Fibroblast of lung (primary cell): Measurements from ENCODE around the gene SAP30BP. TPM values are rescaled to one million over a fixed set of nuclear protein-coding genes. Genes with fewer than 3 reads are reported as not detected.

Experiments used
- DNase-seq, 2 donors: peaks; one replicate each; pipeline versions ENCODE4 v3.0.0 to v3.0.0-alpha.2; 2010; ENCODE audit warnings: low read depth in 2 of 2
- H2AFZ ChIP-seq: 2 replicates; pipeline ENCODE4 v1.5.1; 2012; ENCODE audit warnings: low read length, control low read depth, inconsistent platforms
- H3K27ac ChIP-seq: 2 replicates; pipeline ENCODE4 v1.5.1; 2011; ENCODE audit warnings: low read length, control low read depth; ENCODE audit not compliant: insufficient read depth
- H3K27me3 ChIP-seq: 2 replicates; pipeline ENCODE4 v1.5.1; 2011; ENCODE audit warnings: mild to moderate bottlenecking, low read length; ENCODE audit not compliant: control insufficient read depth, insufficient read depth
- H3K36me3 ChIP-seq: 2 replicates; pipeline ENCODE4 v1.5.1; 2011; ENCODE audit warnings: low read length; ENCODE audit not compliant: control insufficient read depth, insufficient read depth
- H3K4me1 ChIP-seq: 2 replicates; pipeline ENCODE4 v1.5.1; 2011; ENCODE audit warnings: low read length; ENCODE audit not compliant: control insufficient read depth, insufficient read depth; ENCODE audit errors: extremely low read depth
- H3K4me2 ChIP-seq: 2 replicates; pipeline ENCODE4 v1.5.1; 2011; ENCODE audit warnings: low read length, control low read depth; ENCODE audit not compliant: insufficient read depth; ENCODE audit errors: extremely low read depth
- H3K4me3 ChIP-seq, 4 experiments: fragments of 200-600 bp in 1 of 4; sonication (generic) in 1 of 4; replicated peaks in 1 of 4; 2 replicates each; pipeline ENCODE4 v1.5.1; 2011 to 2016; ENCODE audit warnings: low read length in 4 of 4, low read depth in 3 of 4, mild to moderate bottlenecking in 3 of 4, control low read depth in 2 of 4, inconsistent platforms in 1 of 4, mixed read lengths in 1 of 4; ENCODE audit not compliant: insufficient read depth in 1 of 4; ENCODE audit errors: control extremely low read depth in 1 of 4
- H3K79me2 ChIP-seq: 2 replicates; pipeline ENCODE4 v1.5.1; 2012; ENCODE audit warnings: mild to moderate bottlenecking, low read length, inconsistent platforms; ENCODE audit not compliant: control insufficient read depth, insufficient read depth
- H3K9ac ChIP-seq: 2 replicates; pipeline ENCODE4 v1.5.1; 2011; ENCODE audit warnings: mild to moderate bottlenecking, low read length, control low read depth; ENCODE audit not compliant: insufficient read depth
- H3K9me3 ChIP-seq: 2 replicates; pipeline ENCODE4 v1.5.1; 2012; ENCODE audit warnings: low read depth, low read length; ENCODE audit not compliant: control insufficient read depth, insufficient read depth
- H4K20me1 ChIP-seq: 2 replicates; pipeline ENCODE4 v1.5.1; 2011; ENCODE audit warnings: low read length; ENCODE audit not compliant: control insufficient read depth, insufficient read depth; ENCODE audit errors: extremely low read depth
- EZH2 ChIP-seq: IDR thresholded peaks from 2 replicates; pipeline ENCODE4 v1.5.1; 2012; ENCODE audit warnings: low read length, control low read depth, mild to moderate bottlenecking; ENCODE audit errors: missing control alignments
- polyA plus RNA-seq, 2 donors: library from polyadenylated mRNA; depleted of rRNA in 1 of 2; stranded (reverse) in 1 of 2; unstranded in 1 of 2; fragments of >200 nt; gene quantifications; 2 replicates each; pipeline ENCODE4 v1.2.1, GENCODE V29; 2011 to 2012; ENCODE audit warnings: missing spikeins in 1 of 2
- total RNA-seq: library from RNA; depleted of rRNA; stranded (reverse); fragments of >200 nt; gene quantifications from 2 replicates; pipeline ENCODE4 v1.2.1, GENCODE V29; 2014
- TF ChIP-seq, protein P1 (sequence below), 2 donors: IDR thresholded peaks in 1 of 2; conservative IDR thresholded peaks in 1 of 2; 1 replicate in 1 of 2; 2 replicates in 1 of 2; pipeline ENCODE4 v1.5.1; 2011 to 2012; ENCODE audit warnings: low read length in 2 of 2, control low read depth in 1 of 2, inconsistent platforms in 1 of 2, low read depth in 1 of 2, mild to moderate bottlenecking in 1 of 2

The SAP30BP gene
- total and polyA plus RNA-seq, 2 donors (not counting 1 experiment from before 2014, with no cell fraction given): 43.9 to 61.0 TPM

DNA sequence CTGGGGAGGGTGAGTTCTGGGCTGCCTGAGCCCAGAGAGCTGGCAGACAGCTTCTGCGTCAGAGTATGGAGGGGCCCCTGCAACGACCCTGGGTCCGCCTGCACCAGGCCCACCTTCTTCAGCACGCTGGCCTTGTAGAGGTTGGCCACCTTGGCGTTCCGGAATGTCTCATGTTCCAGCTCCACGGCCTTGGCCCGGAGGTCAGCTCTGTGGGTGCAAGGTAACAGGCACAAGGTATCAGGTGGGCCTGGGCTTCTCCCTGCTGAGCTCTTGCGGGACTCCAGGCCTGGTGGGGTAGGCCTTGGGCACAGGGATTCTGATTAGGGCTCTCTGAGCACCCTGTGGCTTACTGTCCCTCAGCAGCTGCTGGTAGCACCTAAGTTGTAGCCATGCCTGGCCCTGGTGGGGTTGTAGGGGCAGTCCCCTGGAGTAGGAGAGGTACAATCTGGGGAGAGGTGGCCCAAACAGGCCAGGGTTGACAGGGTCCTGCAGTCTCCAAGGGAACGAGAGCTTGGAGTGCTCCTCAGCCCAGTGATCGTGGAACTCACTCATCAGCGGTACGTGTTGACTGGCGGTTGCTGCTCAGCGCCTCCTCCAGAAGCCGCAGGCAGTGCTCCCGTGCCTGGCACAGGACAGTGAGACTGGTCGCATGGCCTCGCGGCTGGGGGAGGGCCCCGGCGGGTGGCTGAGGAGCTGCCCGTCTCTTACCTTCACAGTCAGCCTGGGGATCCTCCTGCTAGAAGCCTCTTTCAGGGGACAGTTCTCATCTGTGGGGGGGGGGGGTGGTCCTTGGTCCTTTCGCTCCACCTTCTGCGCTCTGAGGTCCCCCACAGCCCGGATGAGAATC, 36.8 kb upstream of the SAP30BP start:
- TF ChIP-seq, protein P1, sequence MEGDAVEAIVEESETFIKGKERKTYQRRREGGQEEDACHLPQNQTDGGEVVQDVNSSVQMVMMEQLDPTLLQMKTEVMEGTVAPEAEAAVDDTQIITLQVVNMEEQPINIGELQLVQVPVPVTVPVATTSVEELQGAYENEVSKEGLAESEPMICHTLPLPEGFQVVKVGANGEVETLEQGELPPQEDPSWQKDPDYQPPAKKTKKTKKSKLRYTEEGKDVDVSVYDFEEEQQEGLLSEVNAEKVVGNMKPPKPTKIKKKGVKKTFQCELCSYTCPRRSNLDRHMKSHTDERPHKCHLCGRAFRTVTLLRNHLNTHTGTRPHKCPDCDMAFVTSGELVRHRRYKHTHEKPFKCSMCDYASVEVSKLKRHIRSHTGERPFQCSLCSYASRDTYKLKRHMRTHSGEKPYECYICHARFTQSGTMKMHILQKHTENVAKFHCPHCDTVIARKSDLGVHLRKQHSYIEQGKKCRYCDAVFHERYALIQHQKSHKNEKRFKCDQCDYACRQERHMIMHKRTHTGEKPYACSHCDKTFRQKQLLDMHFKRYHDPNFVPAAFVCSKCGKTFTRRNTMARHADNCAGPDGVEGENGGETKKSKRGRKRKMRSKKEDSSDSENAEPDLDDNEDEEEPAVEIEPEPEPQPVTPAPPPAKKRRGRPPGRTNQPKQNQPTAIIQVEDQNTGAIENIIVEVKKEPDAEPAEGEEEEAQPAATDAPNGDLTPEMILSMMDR (conservative IDR thresholded peaks at IDR 0.05 in 1 of 2, IDR thresholded peaks at IDR 0.05 in 1 of 2; ENCODE audit: low read depth in 1 of 2, low read length in 2 of 2): no peak
- no peak for TF ChIP-seq EZH2
- Histone ChIP-seq H3K9me3 (no peaks in the 10 kb centered on the region), H3K27me3 (no peaks in the 10 kb centered on the region), H2AFZ (no peak overlapping the region), H3K79me2 (no peaks in the 10 kb centered on the region), H3K4me1 (peaks cover 14% of the 10 kb centered on the region), H3K4me3 (no peak overlapping the region), H3K36me3 (no peaks in the 10 kb centered on the region), H3K4me2 (no peak overlapping the region), H3K27ac (no peak overlapping the region), H4K20me1 (no peaks in the 10 kb centered on the region), H3K9ac (no peak overlapping the region)
- DNase-seq: no peak

- Histone ChIP-seq H3K9me3 (no peaks in the 10 kb centered on the region), H3K27ac (no peak overlapping the region), H3K4me3 (no peak overlapping the region), H3K36me3 (no peaks in the 10 kb centered on the region), H2AFZ (no peak overlapping the region), H3K4me1 (peaks cover 14% of the 10 kb centered on the region), H3K4me2 (no peak overlapping the region), H4K20me1 (no peaks in the 10 kb centered on the region), H3K9ac (no peak overlapping the region), H3K27me3 (no peaks in the 10 kb centered on the region), H3K79me2 (no peaks in the 10 kb centered on the region)
- TF ChIP-seq, protein P1 (conservative IDR thresholded peaks at IDR 0.05 in 1 of 2, IDR thresholded peaks at IDR 0.05 in 1 of 2; ENCODE audit: low read depth in 1 of 2, low read length in 2 of 2): no peak
- no peak for TF ChIP-seq EZH2
- no peak for DNase-seq
Measured at GRCh38 chr17:75631353-75631752, 35.8 kb upstream of the SAP30BP start.

GRCh38 chr17:75632428-75632827, 34.7 kb upstream of the SAP30BP start:
- no peaks in the 10 kb centered on the region for H3K36me3 ChIP-seq
- no peak overlapping the region for H2AFZ ChIP-seq
- no peaks in the 10 kb centered on the region for H3K27me3 ChIP-seq
- TF ChIP-seq, protein P1 (conservative IDR thresholded peaks at IDR 0.05 in 1 of 2, IDR thresholded peaks at IDR 0.05 in 1 of 2; ENCODE audit: low read depth in 1 of 2, low read length in 2 of 2): no peak
- no peak for TF ChIP-seq EZH2
- no peak overlapping the region for H3K9ac ChIP-seq
- H3K79me2 ChIP-seq: no peaks in the 10 kb centered on the region
- H3K4me3 ChIP-seq: no peak overlapping the region
- no peaks in the 10 kb centered on the region for H4K20me1 ChIP-seq
- H3K27ac ChIP-seq: no peak overlapping the region
- H3K4me2 ChIP-seq: no peak overlapping the region
- H3K9me3 ChIP-seq: no peaks in the 10 kb centered on the region
- DNase-seq: no peak
- H3K4me1 ChIP-seq: peaks cover 14% of the 10 kb centered on the region
